OCI-LY7 (cell line): ENCODE measurements around the gene MTHFD2L. TPM values are rescaled to one million over a fixed set of nuclear protein-coding genes. Genes with fewer than 3 reads are reported as not detected.

ENCODE experiments used
- BruUV-seq: library from RNA; stranded (reverse); fragments of 400-500 nt; replicated peaks from 2 replicates; lab custom pipeline; 2021; lab: Mats Ljungman, UMichigan
- CTCF ChIA-PET: fragments of 300-600 bp; sonication (Branson Sonifier 250); formaldehyde crosslinking; loops from one replicate; lab custom pipeline; 2022; ENCODE audit warnings: antibody characterized with exemption; ENCODE audit not compliant: unreplicated experiment; lab: Charles Lee
- POLR2A ChIA-PET: fragments of 300-600 bp; sonication (Branson Sonifier 250); formaldehyde crosslinking; loops from one replicate; lab custom pipeline; 2022; ENCODE audit warnings: antibody characterized with exemption; lab: Charles Lee
- DNase-seq: peaks from one replicate; pipeline ENCODE4 v3.0.0-alpha.2; 2015; ENCODE audit warnings: low spot score
- H2AFZ ChIP-seq: fragments of 200-600 bp; sonication (generic), shearing (Covaris generic); 2 replicates; pipeline ENCODE4 v1.6.1; 2014; ENCODE audit warnings: mild to moderate bottlenecking, antibody characterized with exemption, low read length, moderate library complexity
- H3K27ac ChIP-seq: fragments of 200-600 bp; sonication (generic); 2 replicates; pipeline ENCODE4 v1.5.1; 2014; ENCODE audit warnings: mixed run types, low read depth, mild to moderate bottlenecking, moderate library complexity, low read length, inconsistent platforms; ENCODE audit not compliant: poor library complexity, severe bottlenecking
- H3K36me3 ChIP-seq: fragments of 200-600 bp; sonication (generic); 2 replicates; pipeline ENCODE4 v1.6.1; 2014; ENCODE audit warnings: mild to moderate bottlenecking, antibody characterized with exemption, low read length, moderate library complexity, mixed read lengths; ENCODE audit not compliant: insufficient read depth
- H3K4me1 ChIP-seq: fragments of 200-600 bp; sonication (generic); 2 replicates; pipeline ENCODE4 v1.5.1; 2014; ENCODE audit warnings: mild to moderate bottlenecking, low read length; ENCODE audit not compliant: insufficient read depth, poor library complexity, severe bottlenecking
- H3K4me2 ChIP-seq: fragments of 200-600 bp; sonication (generic); 2 replicates; pipeline ENCODE4 v1.6.1; 2014; ENCODE audit warnings: mild to moderate bottlenecking, low read length
- H3K4me3 ChIP-seq: fragments of 200-600 bp; sonication (generic); 2 replicates; pipeline ENCODE4 v1.5.1; 2014; ENCODE audit warnings: mild to moderate bottlenecking, low read depth, low read length; ENCODE audit not compliant: poor library complexity, severe bottlenecking
- H3K79me2 ChIP-seq: fragments of 200-600 bp; sonication (generic); 2 replicates; pipeline ENCODE4 v1.6.1; 2016; ENCODE audit warnings: low read depth, mild to moderate bottlenecking, low read length, moderate library complexity, mixed read lengths; ENCODE audit not compliant: insufficient read depth
- H3K9me2 ChIP-seq: fragments of 200-600 bp; sonication (generic); 2 replicates; pipeline ENCODE4 v1.6.1; 2016; ENCODE audit warnings: mild to moderate bottlenecking, low read length, mixed read lengths; ENCODE audit not compliant: insufficient read depth
- H3K9me3 ChIP-seq: fragments of 200-600 bp; sonication (generic); 2 replicates; pipeline ENCODE4 v1.6.1; 2014; ENCODE audit warnings: mild to moderate bottlenecking, mixed run types, low read length, mixed read lengths
- H4K20me1 ChIP-seq: fragments of 200-600 bp; sonication (generic); 2 replicates; pipeline ENCODE4 v1.6.1; 2014; ENCODE audit warnings: mild to moderate bottlenecking, antibody characterized with exemption, low read length, moderate library complexity, mixed read lengths; ENCODE audit not compliant: insufficient read depth
- CTCF ChIP-seq: fragments of 200-600 bp; sonication (generic); conservative IDR thresholded peaks from 2 replicates; pipeline ENCODE4 v1.5.1; 2014; ENCODE audit warnings: mild to moderate bottlenecking, antibody characterized with exemption, low read length, moderate library complexity, mixed read lengths
- EZH2phosphoT487 ChIP-seq: fragments of 200-600 bp; sonication (generic); IDR thresholded peaks from 2 replicates; pipeline ENCODE4 v1.6.1; 2018; ENCODE audit warnings: low read depth, borderline replicate concordance, mild to moderate bottlenecking, mixed run types, antibody characterized with exemption, low read length, moderate library complexity, mixed read lengths
- intact Hi-C: fragments of 100-400 bp; cut with micrococcal nuclease; formaldehyde crosslinking; loops from one replicate; pipeline ENCODE4 v1.10.0; 2022; ENCODE audit not compliant: unreplicated experiment
- total RNA-seq, 2 experiments: library from RNA; depleted of rRNA in 1 of 2; stranded (reverse); fragments of >200 nt in 1 of 2; shearing (Covaris generic) in 1 of 2; gene quantifications; 2 replicates each; pipeline ENCODE4 v1.2.3, GENCODE V29; 2014 to 2022

Gene MTHFD2L
- total RNA-seq, 2 experiments from 2014 or later = 18.7 to 18.9 TPM

- Histone ChIP-seq H3K79me2 (no peaks in the 10 kb centered on the region), H3K9me3 (no peaks in the 10 kb centered on the region), H3K4me3 (no peak overlapping the region), H3K27ac (no peak overlapping the region), H3K9me2 (no peaks in the 10 kb centered on the region), H2AFZ (no peak overlapping the region), H3K4me1 (no peaks in the 10 kb centered on the region), H4K20me1 (no peaks in the 10 kb centered on the region), H3K36me3 (no peaks in the 10 kb centered on the region), H3K4me2 (no peak overlapping the region)
- intact Hi-C loops = no loop called here
- ChIA-PET CTCF (no interaction called here), POLR2A (no interaction called here)
- no peak for DNase-seq
- TF ChIP-seq CTCF (no peak), EZH2phosphoT487 (no peak)
- no TSS peak for BruUV-seq
These were observed 173.3 kb downstream of the MTHFD2L start for GRCh38 chr4:74331252-74331651.

GRCh38 chr4:74331944-74332343, 174.0 kb downstream of the MTHFD2L start:
- no peak overlapping the region for H2AFZ ChIP-seq
- no peak overlapping the region for H3K4me3 ChIP-seq
- no peaks in the 10 kb centered on the region for H3K9me3 ChIP-seq
- BruUV-seq = no TSS peak
- H3K4me1 ChIP-seq = no peaks in the 10 kb centered on the region
- H4K20me1 ChIP-seq = no peaks in the 10 kb centered on the region
- ChIA-PET CTCF (no interaction called here), POLR2A (interaction anchor here (0.7 kb wide), 2 partner anchors 14 to 623 kb away, joined by 4 to 5 read pairs; no protein-coding TSS in a partner anchor)
- no peak overlapping the region for H3K4me2 ChIP-seq
- intact Hi-C loops = no loop called here
- H3K9me2 ChIP-seq = no peaks in the 10 kb centered on the region
- no peaks in the 10 kb centered on the region for H3K79me2 ChIP-seq
- H3K36me3 ChIP-seq = no peaks in the 10 kb centered on the region
- H3K27ac ChIP-seq = no peak overlapping the region
- no peak for DNase-seq
- TF ChIP-seq CTCF (no peak), EZH2phosphoT487 (no peak)

- BruUV-seq = no TSS peak
- Histone ChIP-seq H3K4me1 (no peaks in the 10 kb centered on the region), H3K36me3 (no peaks in the 10 kb centered on the region), H3K27ac (no peak overlapping the region), H3K9me3 (no peaks in the 10 kb centered on the region), H4K20me1 (no peaks in the 10 kb centered on the region), H2AFZ (no peak overlapping the region), H3K9me2 (no peaks in the 10 kb centered on the region), H3K79me2 (no peaks in the 10 kb centered on the region), H3K4me3 (no peak overlapping the region), H3K4me2 (no peak overlapping the region)
- CTCF ChIA-PET = no interaction called here
- TF ChIP-seq EZH2phosphoT487 (no peak), CTCF (no peak)
- no peak for DNase-seq
- intact Hi-C loops = no loop called here
- POLR2A ChIA-PET = no interaction called here
These were observed 176.7 kb downstream of the MTHFD2L start for GRCh38 chr4:74334636-74335035.
